Adrenal gland (tissue), 12 donors: Measurements from ENCODE around the gene STX16. TPM values are rescaled to one million over a fixed set of nuclear protein-coding genes. Genes with fewer than 3 reads are reported as not detected.

Experiments
- DNase-seq, 7 donors: peaks; one replicate each; pipeline ENCODE4 v3.0.0-alpha.2; 2019 to 2020
- H3K27ac ChIP-seq, 5 donors: fragments of 200-600 bp; sonication (generic) in 4 of 5; 1 replicate in 3 of 5; 2 replicates in 2 of 5; pipeline versions ENCODE4 v1.5.1 to v1.8.0; 2016 to 2020; ENCODE audit warnings: mild to moderate bottlenecking in 1 of 5
- H3K27me3 ChIP-seq: fragments of 200-600 bp; 2 replicates; pipeline ENCODE4 v1.8.0; 2021
- H3K36me3 ChIP-seq, 2 donors: fragments of 200-600 bp; replicated peaks in 1 of 2; 1 replicate in 1 of 2; 2 replicates in 1 of 2; pipeline versions ENCODE4 v1.5.1 to v1.8.0; 2018 to 2022
- H3K4me1 ChIP-seq, 2 donors: fragments of 200-600 bp; replicated peaks in 1 of 2; 1 replicate in 1 of 2; 2 replicates in 1 of 2; pipeline versions ENCODE4 v1.5.1 to v1.8.0; 2018 to 2021
- H3K4me3 ChIP-seq, 4 donors: fragments of 200-600 bp; sonication (generic) in 3 of 4; one replicate each; pipeline ENCODE4 v1.5.1; 2016 to 2018
- H3K9me3 ChIP-seq, 3 donors: fragments of 200-600 bp; sonication (generic) in 1 of 3; replicated peaks in 1 of 3; 1 replicate in 2 of 3; 2 replicates in 1 of 3; pipeline versions ENCODE4 v1.5.1 to v1.8.0; 2016 to 2021
- POLR2A ChIP-seq, 2 donors: fragments of 450-650 bp; IDR thresholded peaks; one replicate each; pipeline ENCODE4 v1.6.1; 2017; ENCODE audit warnings: antibody characterized with exemption in 2 of 2, mild to moderate bottlenecking in 2 of 2, moderate library complexity in 1 of 2
- WGBS, 4 donors: extraction: QIAGEN DNeasy Blood & Tissue Kit in 2 of 4; methylation state at CpG; one replicate each; pipeline versions ENCODE4 v1.1.5 to v1.1.7; 2013 to 2017; 5-methylcytosine and 5-hydroxymethylcytosine counted together
- intact Hi-C, 2 donors: fragments of 100-400 bp; cut with DNase I; formaldehyde crosslinking; loops; one replicate each; pipeline versions ENCODE4 v1.14.1 to v1.15.0; 2022 to 2023
- polyA plus RNA-seq, 3 donors: library from polyadenylated mRNA; stranded (reverse); fragments of 200-250 nt in 2 of 3; fragments of 350-450 nt in 1 of 3; fragmentation: Illumina TruSeq in 1 of 3; extraction: RNeasy Lipid Tissue Mini Kit (QIAGEN cat#74804) in 1 of 3; gene quantifications; one replicate each; pipeline ENCODE4 v1.2.3, GENCODE V29; 2013 to 2014
- total RNA-seq, 9 donors: library from RNA; depleted of rRNA in 4 of 9; stranded (reverse); fragments of >200 nt in 4 of 9; fragments of 120-200 nt in 1 of 9; fragmentation: NEBNext Ultra II Directional in 1 of 9; extraction: Animal tissue kit (Norgen Biotek cat#: 25700) in 1 of 9; gene quantifications; one replicate each; pipeline versions ENCODE4 v1.1.0 to v1.2.4, GENCODE V29; 2013 to 2023
- TF ChIP-seq, protein P1 (sequence below), 6 experiments: fragments of 450-650 bp in 4 of 6; fragments of 200-600 bp in 2 of 6; sonication (generic) in 1 of 6; IDR thresholded peaks; 1 replicate in 5 of 6; 2 replicates in 1 of 6; pipeline versions ENCODE4 v1.5.1 to v1.8.0; 2016 to 2021; ENCODE audit warnings: antibody characterized with exemption in 6 of 6, mild to moderate bottlenecking in 2 of 6, moderate library complexity in 1 of 6
- donor health status: healthy with polysubstance abuse.
- donor health status: Bipolar disorder and iron deficiency.
- donor health status: DM: yes; HTN: yes; CAD: no.
- donor health status: DM: no; HTN: no; CAD: no.
- donor health status: DM: no; HTN: no; CAD: no.
- donor health status: DM: yes; HTN: yes; CAD: no.

STX16 gene
- total and polyA plus RNA-seq, 12 donors, result 29.3 to 134 (median 43.6) TPM

GRCh38 chr20:58677808-58678207 lies 26.7 kb downstream of the STX16 start:
- WGBS, 4 donors, result 93 to 97% (median 95%) methylated on average over 5 of the region's 5 CpGs
- no peaks in the 10 kb centered on the region for H3K27me3 ChIP-seq
- intact Hi-C loops, result no loop called here
- peaks cover 0 to 61% of the 10 kb centered on the region in 2 donors for H3K36me3 ChIP-seq
- H3K27ac ChIP-seq, result no peak overlapping the region
- H3K4me1 ChIP-seq, result no peaks in the 10 kb centered on the region
- no peaks in the 10 kb centered on the region for H3K9me3 ChIP-seq
- no peak overlapping the region for H3K4me3 ChIP-seq
- no peak for DNase-seq
- TF ChIP-seq, protein P1, sequence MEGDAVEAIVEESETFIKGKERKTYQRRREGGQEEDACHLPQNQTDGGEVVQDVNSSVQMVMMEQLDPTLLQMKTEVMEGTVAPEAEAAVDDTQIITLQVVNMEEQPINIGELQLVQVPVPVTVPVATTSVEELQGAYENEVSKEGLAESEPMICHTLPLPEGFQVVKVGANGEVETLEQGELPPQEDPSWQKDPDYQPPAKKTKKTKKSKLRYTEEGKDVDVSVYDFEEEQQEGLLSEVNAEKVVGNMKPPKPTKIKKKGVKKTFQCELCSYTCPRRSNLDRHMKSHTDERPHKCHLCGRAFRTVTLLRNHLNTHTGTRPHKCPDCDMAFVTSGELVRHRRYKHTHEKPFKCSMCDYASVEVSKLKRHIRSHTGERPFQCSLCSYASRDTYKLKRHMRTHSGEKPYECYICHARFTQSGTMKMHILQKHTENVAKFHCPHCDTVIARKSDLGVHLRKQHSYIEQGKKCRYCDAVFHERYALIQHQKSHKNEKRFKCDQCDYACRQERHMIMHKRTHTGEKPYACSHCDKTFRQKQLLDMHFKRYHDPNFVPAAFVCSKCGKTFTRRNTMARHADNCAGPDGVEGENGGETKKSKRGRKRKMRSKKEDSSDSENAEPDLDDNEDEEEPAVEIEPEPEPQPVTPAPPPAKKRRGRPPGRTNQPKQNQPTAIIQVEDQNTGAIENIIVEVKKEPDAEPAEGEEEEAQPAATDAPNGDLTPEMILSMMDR (IDR thresholded peaks at IDR 0.05), result no peak
- TF ChIP-seq POLR2A (IDR thresholded peaks at IDR 0.05), result no peak

GRCh38 chr20:58678806-58679205 lies 27.7 kb downstream of the STX16 start:
- Histone ChIP-seq H3K27me3 (no peaks in the 10 kb centered on the region), H3K4me1 (no peaks in the 10 kb centered on the region), H3K9me3 (no peaks in the 10 kb centered on the region), H3K36me3 (peaks cover 0 to 51% of the 10 kb centered on the region in 2 donors), H3K4me3 (no peak overlapping the region), H3K27ac (no peak overlapping the region)
- DNase-seq, result no peak
- TF ChIP-seq, protein P1 (IDR thresholded peaks at IDR 0.05), result no peak
- TF ChIP-seq POLR2A (IDR thresholded peaks at IDR 0.05), result no peak
- WGBS, 4 donors, result 88 to 95% (median 90%) methylated on average over 8 of the region's 8 CpGs
- intact Hi-C loops, result no loop called here

GRCh38 chr20:58682656-58683531 lies 31.8 kb downstream of the STX16 start:
- Histone ChIP-seq H3K27me3 (no peaks in the 10 kb centered on the region), H3K9me3 (no peaks in the 10 kb centered on the region), H3K27ac (no peak overlapping the region), H3K36me3 (peaks cover 0 to 17% of the 10 kb centered on the region in 2 donors), H3K4me3 (no peak overlapping the region), H3K4me1 (no peaks in the 10 kb centered on the region)
- DNase-seq, result peak in 1 of 7 donors; percentile 5
- TF ChIP-seq, protein P1 (IDR thresholded peaks at IDR 0.05), result no peak
- no peak for TF ChIP-seq POLR2A (IDR thresholded peaks at IDR 0.05)
- intact Hi-C loops, result no loop called here
- 70 to 81% (median 79%) methylated on average over 11 of the region's 11 CpGs for WGBS, 4 donors

- H3K27me3 ChIP-seq, result no peaks in the 10 kb centered on the region
- TF ChIP-seq, protein P1 (IDR thresholded peaks at IDR 0.05), result no peak
- intact Hi-C loops, result no loop called here
- no peaks in the 10 kb centered on the region for H3K9me3 ChIP-seq
- peak in 1 of 7 donors; percentile 7 for DNase-seq
- H3K4me3 ChIP-seq, result no peak overlapping the region
- no peak overlapping the region for H3K27ac ChIP-seq
- no peaks in the 10 kb centered on the region for H3K4me1 ChIP-seq
- 77 to 89% (median 84%) methylated on average over 2 of the region's 2 CpGs for WGBS, 4 donors
- peaks cover 0 to 17% of the 10 kb centered on the region in 2 donors for H3K36me3 ChIP-seq
Observed at GRCh38 chr20:58684291-58684690, 33.2 kb downstream of the STX16 start.
